Nephron progenitor cell (in vitro differentiated cells): ENCODE measurements around the gene ELOB.

Experiments
- DNase-seq: peaks from one replicate; pipeline ENCODE4 v3.0.0; 2021
- H3K27ac Mint-ChIP-seq: 2 replicates; pipeline ENCODE4 v1.8.0; 2021; ENCODE audit warnings: mild to moderate bottlenecking, moderate library complexity, mixed read lengths
- H3K27me3 Mint-ChIP-seq: 2 replicates; pipeline ENCODE4 v1.8.0; 2021; ENCODE audit warnings: mild to moderate bottlenecking, low read depth, mixed read lengths; ENCODE audit not compliant: poor library complexity
- H3K36me3 Mint-ChIP-seq: 2 replicates; pipeline ENCODE4 v1.8.0; 2021; ENCODE audit warnings: low read depth, mixed read lengths
- H3K4me1 Mint-ChIP-seq: 2 replicates; pipeline ENCODE4 v1.8.0; 2021; ENCODE audit warnings: mixed read lengths
- H3K4me3 Mint-ChIP-seq: 2 replicates; pipeline ENCODE4 v1.8.0; 2021; ENCODE audit warnings: mild to moderate bottlenecking, moderate library complexity, mixed read lengths
- H3K9me3 Mint-ChIP-seq: 2 replicates; pipeline ENCODE4 v1.8.0; 2021; ENCODE audit warnings: mild to moderate bottlenecking, moderate library complexity, mixed read lengths
- CTCF ChIP-seq: fragments of 200-600 bp; sonication (generic); IDR thresholded peaks from 2 replicates; pipeline ENCODE4 v1.5.0; 2021; ENCODE audit warnings: antibody characterized with exemption

ELOB gene

GRCh38 chr16:2749936-2750335 lies 27.1 kb downstream of the ELOB start:
- H3K9me3 Mint-ChIP-seq, result no peaks in the 10 kb centered on the region
- peaks cover 51% of the 10 kb centered on the region for H3K4me1 Mint-ChIP-seq
- peak overlapping the region; percentile 93 for H3K27ac Mint-ChIP-seq
- peaks cover 21% of the 10 kb centered on the region for H3K36me3 Mint-ChIP-seq
- DNase-seq, result no peak
- H3K4me3 Mint-ChIP-seq, result peak overlapping the region; percentile 93
- no peak for TF ChIP-seq CTCF
- peaks cover 3% of the 10 kb centered on the region for H3K27me3 Mint-ChIP-seq

- TF ChIP-seq CTCF, result no peak
- no peak for DNase-seq
- peaks cover 47% of the 10 kb centered on the region for H3K4me1 Mint-ChIP-seq
- peak overlapping the region; percentile 39 for H3K4me3 Mint-ChIP-seq
- H3K27me3 Mint-ChIP-seq, result peaks cover 3% of the 10 kb centered on the region
- H3K9me3 Mint-ChIP-seq, result no peaks in the 10 kb centered on the region
- no peak overlapping the region for H3K27ac Mint-ChIP-seq
- peaks cover 16% of the 10 kb centered on the region for H3K36me3 Mint-ChIP-seq
Measured at GRCh38 chr16:2749476-2749875, 27.6 kb downstream of the ELOB start.

- peaks cover 3% of the 10 kb centered on the region for H3K27me3 Mint-ChIP-seq
- H3K4me1 Mint-ChIP-seq, result peaks cover 44% of the 10 kb centered on the region
- H3K27ac Mint-ChIP-seq, result peak overlapping the region; percentile 48
- H3K36me3 Mint-ChIP-seq, result peaks cover 14% of the 10 kb centered on the region
- H3K9me3 Mint-ChIP-seq, result no peaks in the 10 kb centered on the region
- no peak overlapping the region for H3K4me3 Mint-ChIP-seq
- DNase-seq, result no peak
- no peak for TF ChIP-seq CTCF
Measured at GRCh38 chr16:2748757-2749455, 28.2 kb downstream of the ELOB start.

- Mint-ChIP-seq H3K36me3 (peaks cover 14% of the 10 kb centered on the region), H3K9me3 (no peaks in the 10 kb centered on the region), H3K4me3 (no peak overlapping the region), H3K27me3 (peaks cover 6% of the 10 kb centered on the region), H3K27ac (no peak overlapping the region), H3K4me1 (peaks cover 39% of the 10 kb centered on the region)
- no peak for DNase-seq
- TF ChIP-seq CTCF, result no peak
Measured at GRCh38 chr16:2745961-2746360, 31.1 kb downstream of the ELOB start.

GRCh38 chr16:2745116-2745890 lies 31.8 kb downstream of the ELOB start:
- no peak for DNase-seq
- H3K36me3 Mint-ChIP-seq, result peaks cover 14% of the 10 kb centered on the region
- H3K4me3 Mint-ChIP-seq, result no peak overlapping the region
- no peak for TF ChIP-seq CTCF
- peaks cover 39% of the 10 kb centered on the region for H3K4me1 Mint-ChIP-seq
- H3K27me3 Mint-ChIP-seq, result peaks cover 6% of the 10 kb centered on the region
- H3K9me3 Mint-ChIP-seq, result no peaks in the 10 kb centered on the region
- H3K27ac Mint-ChIP-seq, result peak overlapping the region; percentile 59

GRCh38 chr16:2744711-2745110 lies 32.4 kb downstream of the ELOB start:
- Mint-ChIP-seq H3K9me3 (no peaks in the 10 kb centered on the region), H3K27ac (no peak overlapping the region), H3K4me3 (no peak overlapping the region), H3K4me1 (peaks cover 39% of the 10 kb centered on the region), H3K36me3 (peaks cover 8% of the 10 kb centered on the region), H3K27me3 (peaks cover 6% of the 10 kb centered on the region)
- TF ChIP-seq CTCF, result no peak
- DNase-seq, result no peak
